HG03460 (cell line): ENCODE results near the gene AKAP7.

Source experiments
- ATAC-seq: cut with Tn5 transposase; IDR thresholded peaks from one replicate; pipeline ENCODE4 v1.9.1; 2021; ENCODE audit not compliant: unreplicated experiment

The AKAP7 gene

DNA sequence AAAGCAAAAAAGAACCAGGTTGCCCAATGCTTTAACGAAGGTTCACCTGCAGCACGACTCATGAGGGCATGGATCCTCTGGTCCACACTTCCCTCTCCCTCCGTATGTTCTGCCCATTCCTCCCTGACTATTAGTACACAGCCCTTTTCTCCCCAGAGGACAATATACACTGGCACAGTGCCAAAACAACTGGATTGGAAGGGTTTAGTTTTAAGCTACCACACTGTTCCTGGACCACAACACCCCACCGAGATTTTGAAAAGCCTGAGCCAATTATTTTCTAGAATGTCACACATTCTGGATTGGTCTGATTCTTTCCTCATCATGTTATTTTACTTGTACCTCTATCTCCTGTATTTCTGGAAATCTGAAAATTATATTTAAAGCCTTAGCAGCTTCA is 2.9 kb upstream of the AKAP7 start:
- no peak for ATAC-seq

DNA sequence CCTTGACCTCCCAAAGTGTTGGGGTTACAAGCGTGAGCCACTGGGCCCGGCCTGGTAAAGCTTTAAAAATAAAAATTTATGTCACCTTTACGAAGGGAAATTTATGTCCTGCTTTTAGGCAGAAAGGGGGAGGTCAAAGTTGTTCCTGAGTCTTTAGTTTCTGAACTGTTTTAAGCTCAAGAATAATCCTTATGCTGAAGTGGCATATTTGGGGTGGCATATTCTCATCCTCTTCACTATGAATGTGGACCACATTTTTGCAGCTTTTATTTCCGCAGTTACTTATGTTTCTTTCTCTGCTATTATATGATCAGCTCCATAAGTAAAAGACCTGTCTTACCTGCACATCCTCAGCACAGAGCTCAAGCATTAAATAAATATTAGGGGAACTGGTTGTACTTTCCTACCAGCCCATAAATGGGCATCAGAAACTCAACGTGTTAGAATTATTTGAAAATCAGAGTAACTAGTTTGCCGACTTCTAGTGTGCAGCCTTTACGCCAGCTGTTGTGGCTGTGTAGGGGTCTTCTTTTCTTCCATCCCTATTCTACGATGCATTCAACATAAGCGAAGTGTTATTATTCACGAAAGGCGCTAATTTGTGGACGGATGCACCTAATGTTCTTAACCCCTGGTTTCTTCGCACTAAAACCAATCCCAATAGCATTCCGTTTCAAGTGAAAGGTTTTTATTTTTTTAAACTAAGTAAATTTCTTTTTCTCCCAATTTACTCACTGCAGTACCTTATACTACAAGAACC is 867 bp upstream of the AKAP7 start:
- ATAC-seq: no peak

GRCh38 chr6:131134980-131135243 is 355 bp upstream of the AKAP7 start:
- no peak for ATAC-seq

DNA sequence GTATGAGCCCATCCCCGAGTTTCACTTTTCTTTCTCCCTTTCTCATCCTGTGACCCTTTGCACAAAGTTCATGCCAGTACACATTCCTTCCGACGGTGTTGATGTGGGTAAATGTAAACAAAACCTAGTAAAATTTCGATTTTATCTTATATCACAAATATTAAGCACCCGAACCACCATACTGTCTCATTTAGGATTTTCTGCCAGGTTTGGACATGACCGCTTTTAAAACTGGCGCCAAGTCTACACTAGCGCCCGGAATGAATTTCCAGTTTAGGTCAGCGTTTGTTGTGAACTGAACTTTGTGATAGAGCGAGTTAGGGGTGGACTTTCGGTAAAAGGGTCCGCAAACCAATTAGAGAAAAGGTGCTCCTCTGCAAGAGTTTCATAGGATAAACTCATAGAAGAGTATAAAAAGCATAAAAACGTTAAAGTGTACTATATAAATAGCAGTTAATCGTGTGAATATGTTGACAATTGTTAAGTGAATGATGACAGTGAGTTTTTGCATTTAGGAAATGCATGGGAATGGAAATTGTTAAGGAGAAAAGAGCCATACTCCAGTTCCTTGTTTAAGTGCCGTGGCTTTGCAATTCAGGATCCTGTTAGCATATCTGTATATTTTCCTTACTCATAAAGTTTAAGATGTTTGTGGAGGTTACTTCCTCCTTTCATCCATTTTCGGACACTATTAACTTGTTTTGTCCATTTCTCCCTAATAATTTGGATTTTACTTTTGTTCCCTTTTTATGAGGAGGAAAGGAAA is 937 bp downstream of the AKAP7 start:
- ATAC-seq: no peak

DNA sequence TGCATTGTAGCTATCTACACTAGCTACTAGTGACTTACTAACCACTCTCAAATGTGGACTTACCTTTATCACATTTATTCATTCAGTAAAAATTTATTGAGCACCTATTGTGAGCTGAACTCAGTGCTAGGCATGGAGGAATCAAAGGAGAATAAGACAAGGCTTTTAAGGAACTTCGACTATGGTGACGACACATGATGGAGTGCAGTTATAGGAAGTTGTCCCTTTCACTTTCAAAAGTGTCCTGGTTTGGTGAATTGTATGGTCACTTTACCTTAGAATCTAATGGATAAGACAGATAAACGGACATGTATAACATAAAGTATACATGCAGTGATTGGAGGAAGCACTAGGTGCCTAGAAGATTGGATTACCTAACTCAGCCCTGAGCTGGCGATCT is 4.3 kb downstream of the AKAP7 start:
- no peak for ATAC-seq

DNA sequence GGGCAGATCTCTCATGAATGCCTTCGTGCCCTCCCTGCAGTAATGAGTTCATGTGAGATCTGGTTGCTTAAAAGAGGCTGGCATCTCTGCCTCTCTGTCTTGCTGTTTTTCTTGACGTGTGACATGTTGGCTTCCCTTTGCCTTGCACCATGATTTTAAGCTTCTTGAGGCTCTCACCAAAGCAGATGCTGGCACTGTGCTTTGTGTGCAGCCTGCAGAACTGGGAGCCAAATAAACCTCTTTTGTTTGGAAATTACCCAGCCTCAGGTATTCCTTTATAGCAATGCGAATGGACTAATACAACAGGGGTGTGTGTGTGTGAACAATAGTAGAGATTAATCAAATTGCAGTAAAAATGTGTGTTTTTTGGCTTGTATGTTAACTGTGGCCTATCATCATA is 8.1 kb downstream of the AKAP7 start:
- no peak for ATAC-seq

DNA sequence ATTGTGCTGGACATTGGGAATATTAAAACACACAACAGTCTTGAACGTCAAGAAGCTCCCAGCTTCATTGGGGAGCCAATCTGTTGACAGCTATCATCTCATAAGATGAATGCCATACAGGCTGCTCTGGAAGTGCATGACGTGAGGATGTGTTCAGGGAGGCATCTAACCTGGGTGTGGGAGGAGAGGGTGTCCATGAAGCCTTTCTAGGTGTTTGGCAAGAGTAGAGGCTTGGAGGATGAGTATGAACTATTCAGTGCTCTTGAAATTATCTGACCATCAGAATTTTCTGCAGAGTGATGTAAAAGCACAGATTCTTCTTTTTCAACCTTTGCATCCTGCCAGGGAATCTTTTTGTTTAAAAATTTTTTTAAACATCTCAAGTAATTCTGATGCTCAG is 11.6 kb downstream of the AKAP7 start:
- no peak for ATAC-seq

DNA sequence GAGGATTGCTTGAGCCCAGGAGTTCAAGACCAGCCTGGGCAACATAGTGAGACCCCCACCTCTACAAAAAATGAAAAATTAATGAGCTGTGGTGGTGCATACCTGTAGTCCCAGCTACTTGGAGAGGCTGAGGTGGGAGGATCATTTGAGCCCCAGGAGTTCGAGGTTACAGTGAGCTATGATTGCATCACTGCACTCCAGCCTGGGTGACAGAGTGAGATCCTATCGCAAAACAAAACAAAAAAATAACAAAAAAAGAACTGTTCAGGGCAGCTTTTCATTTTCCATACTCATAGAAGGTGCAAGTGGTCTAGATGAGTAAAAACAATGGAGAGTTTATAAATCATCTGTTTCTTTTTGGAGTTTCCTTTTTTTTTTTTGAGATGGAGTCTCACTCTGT is 21.1 kb downstream of the AKAP7 start:
- no peak for ATAC-seq

DNA sequence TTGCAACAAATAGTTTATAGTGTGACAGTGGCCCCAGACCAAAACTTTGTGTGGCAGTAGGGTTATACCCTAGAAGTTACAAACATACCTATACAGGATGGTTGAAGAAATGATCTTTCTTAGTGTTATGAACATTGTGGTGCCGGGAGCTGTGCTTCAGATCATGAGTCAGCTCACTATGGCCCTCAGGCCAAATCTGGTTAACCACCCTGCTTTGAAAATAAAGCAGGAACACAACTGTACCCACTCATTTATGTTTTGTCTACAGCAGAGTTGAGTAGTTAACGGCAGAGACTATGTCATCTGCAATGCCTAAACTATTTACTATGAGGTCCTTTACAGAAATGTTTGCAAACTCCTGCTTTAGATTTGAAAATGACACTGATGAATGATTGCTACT is 24.3 kb downstream of the AKAP7 start:
- no peak for ATAC-seq

- no peak for ATAC-seq
Measured at GRCh38 chr6:131160254-131160758, 25.0 kb downstream of the AKAP7 start.

DNA sequence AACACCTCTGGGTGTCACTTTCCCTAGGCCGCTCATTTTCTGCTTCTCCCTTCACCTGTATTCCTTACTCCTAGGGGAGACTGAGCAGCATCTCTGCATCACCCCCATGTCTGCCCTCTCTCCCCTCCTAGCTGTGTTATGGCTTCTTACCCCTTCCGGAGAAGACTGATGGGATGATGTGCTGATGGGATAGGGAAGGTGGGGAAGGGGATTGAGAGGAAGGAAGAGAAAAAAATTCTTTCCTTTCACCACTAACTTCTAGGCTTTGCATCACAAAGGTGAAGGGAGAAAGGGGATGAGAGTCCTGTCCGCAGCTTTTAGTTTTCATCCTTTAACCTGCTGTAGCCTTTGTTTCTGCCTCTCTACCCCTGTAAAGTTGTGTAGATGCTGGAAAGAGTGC is 26.7 kb downstream of the AKAP7 start:
- ATAC-seq: no peak

- ATAC-seq: no peak
Measured at GRCh38 chr6:131163886-131164285, 28.6 kb downstream of the AKAP7 start.

DNA sequence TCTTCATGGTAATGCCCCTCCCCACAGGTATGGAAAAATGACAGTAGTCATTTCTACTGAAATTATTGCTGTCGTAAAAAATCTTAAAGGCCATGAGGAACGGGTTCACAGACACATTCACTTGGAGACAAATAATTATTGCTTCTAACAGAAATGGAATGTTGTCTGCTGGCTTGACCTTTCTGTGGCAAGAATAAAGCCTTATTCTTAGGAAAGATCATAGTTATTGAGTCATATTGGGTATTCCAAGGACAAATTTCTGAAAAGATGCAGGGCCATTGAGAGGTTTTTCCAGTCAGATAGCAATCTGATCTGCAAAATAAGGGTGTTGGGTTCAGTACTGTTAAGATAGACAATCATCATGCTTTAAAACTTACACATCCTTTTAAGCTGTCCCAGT is 29.2 kb downstream of the AKAP7 start:
- ATAC-seq: no peak

- ATAC-seq: no peak
Measured at GRCh38 chr6:131167773-131168172, 32.5 kb downstream of the AKAP7 start.

GRCh38 chr6:131169613-131170012 is 34.3 kb downstream of the AKAP7 start:
- ATAC-seq: no peak

DNA sequence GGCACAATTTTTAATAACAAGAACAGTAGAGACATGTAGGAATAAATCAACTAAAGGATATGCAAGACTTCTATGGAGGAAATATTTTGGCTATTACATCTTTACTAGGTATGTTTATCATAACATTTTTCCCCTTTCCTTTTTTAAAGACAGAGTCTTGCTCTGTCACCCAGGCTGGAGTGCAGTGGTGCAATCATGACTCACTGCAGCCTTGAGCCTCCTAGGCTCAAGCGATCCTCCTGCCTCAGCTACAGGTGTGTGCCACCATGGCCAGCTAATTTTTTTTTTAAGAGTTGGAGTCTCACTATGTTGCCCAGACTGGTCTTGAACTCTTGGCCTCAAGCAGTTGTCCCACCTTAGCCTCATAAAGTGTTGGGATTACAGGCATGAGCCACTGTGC is 37.0 kb downstream of the AKAP7 start:
- ATAC-seq: no peak

DNA sequence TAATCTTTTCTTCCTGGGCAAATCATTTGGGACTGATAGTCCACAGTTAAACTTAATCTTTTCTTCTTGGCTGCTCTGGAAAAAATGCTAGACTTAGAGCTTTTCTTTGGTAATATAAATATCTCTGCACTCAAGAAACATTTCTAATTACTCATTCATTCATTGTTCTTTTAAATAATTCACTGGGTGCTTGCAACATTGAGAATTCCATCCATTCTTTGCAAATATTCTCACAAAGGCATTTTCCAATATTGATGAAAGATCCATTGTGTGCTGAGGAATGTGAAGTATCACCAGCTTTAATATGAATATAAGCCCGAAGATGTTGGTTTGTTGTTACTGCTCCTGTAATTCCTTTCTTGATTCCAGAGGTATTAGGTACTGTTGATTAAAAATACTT is 38.4 kb downstream of the AKAP7 start:
- ATAC-seq: no peak

DNA sequence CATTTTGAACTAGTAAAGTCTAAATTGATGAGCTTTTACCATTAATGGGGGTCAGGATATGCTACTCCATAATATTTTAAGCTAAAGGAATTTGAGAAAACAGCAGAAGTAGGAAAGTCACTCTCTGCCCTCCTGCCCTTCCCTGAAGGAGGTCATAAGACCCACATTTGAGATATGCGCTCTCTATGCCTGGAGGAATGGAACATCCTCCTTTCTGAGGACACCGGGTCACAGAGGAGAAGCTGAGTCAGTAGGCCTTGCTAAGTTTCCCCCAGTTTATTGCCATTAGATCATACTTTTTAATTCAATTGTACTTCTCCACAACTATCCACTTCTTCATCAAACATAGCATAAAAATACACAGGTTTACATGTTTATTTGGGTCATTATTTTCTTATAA is 40.3 kb downstream of the AKAP7 start:
- ATAC-seq: no peak

DNA sequence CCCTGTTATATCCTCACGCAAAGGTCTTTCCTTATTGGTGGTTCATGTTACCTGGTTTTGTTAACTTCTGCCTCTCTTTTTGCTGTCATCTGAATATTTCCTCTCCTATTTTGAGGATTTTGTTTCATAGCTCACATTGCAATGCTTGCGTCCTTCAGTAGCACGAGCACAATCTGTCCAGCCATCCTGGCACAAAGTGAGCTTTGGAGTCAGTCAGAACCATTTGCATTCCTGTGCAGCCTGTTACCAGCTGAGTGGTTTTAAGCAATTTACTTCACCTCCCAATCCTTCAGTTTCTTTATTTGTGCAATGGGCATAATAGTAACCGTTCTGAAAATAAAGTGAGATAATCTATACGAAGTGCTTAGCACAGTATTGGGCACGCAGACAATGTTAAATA is 42.7 kb downstream of the AKAP7 start:
- ATAC-seq: no peak

DNA sequence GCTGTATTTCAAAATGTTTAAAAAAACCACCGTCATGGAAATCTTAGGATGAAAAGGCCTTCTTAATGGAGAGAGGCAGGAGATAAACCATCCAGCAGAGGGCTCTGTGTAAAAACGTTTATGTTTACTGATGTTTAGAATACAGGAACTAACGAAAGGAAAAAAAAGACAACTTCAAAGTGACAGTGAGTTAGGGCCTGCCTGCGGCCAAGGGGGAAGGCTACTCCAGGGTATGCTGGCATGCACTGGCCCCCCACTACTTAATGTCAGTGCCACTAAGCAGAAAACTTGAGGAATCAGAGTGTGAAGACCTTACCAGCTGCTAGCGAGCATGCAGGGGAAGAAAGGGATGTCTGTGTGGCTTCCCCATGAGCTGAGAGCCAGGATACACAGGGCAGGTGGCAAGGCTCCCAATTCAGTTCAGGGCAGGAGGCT is 47.7 kb downstream of the AKAP7 start:
- ATAC-seq: no peak

- ATAC-seq: no peak
Measured at GRCh38 chr6:131183427-131184095, 48.3 kb downstream of the AKAP7 start.

- no peak for ATAC-seq
Measured at GRCh38 chr6:131191590-131191989, 56.3 kb downstream of the AKAP7 start.
